Uterus (tissue), 4 donors: Measurements from ENCODE around the gene ZNF652. TPM values are rescaled to one million over a fixed set of nuclear protein-coding genes. Genes with fewer than 3 reads are reported as not detected.

Experiments used
- DNase-seq, 2 donors: peaks; one replicate each; pipeline ENCODE4 v3.0.0-alpha.2; 2019 to 2020
- H3K27ac ChIP-seq, 2 donors: fragments of 200-600 bp; sonication (generic); 1 replicate in 1 of 2; 2 replicates in 1 of 2; pipeline ENCODE4 v1.5.1; 2016 to 2018
- H3K27me3 ChIP-seq, 2 donors: fragments of 200-600 bp; sonication (generic); one replicate each; pipeline ENCODE4 v1.5.1; 2018 to 2019; ENCODE audit warnings: control low read depth in 1 of 2
- H3K36me3 ChIP-seq, 2 donors: fragments of 200-600 bp; sonication (generic); one replicate each; pipeline ENCODE4 v1.5.1; 2019; ENCODE audit warnings: control low read depth in 1 of 2
- H3K4me1 ChIP-seq, 2 donors: fragments of 200-600 bp; sonication (generic); one replicate each; pipeline ENCODE4 v1.5.1; 2018 to 2019; ENCODE audit warnings: control low read depth in 1 of 2
- H3K4me3 ChIP-seq, 2 donors: fragments of 200-600 bp; sonication (generic); 1 replicate in 1 of 2; 2 replicates in 1 of 2; pipeline ENCODE4 v1.5.1; 2018 to 2019; ENCODE audit warnings: mild to moderate bottlenecking in 1 of 2
- H3K9me3 ChIP-seq, 2 donors: fragments of 200-600 bp; sonication (generic); one replicate each; pipeline ENCODE4 v1.5.1; 2019; ENCODE audit warnings: control low read depth in 1 of 2
- POLR2A ChIP-seq, 2 donors: fragments of 450-650 bp; IDR thresholded peaks; one replicate each; pipeline ENCODE4 v1.6.1; 2016; ENCODE audit warnings: antibody characterized with exemption in 2 of 2, mild to moderate bottlenecking in 1 of 2, moderate library complexity in 1 of 2
- intact Hi-C: fragments of 100-400 bp; cut with DNase I; formaldehyde crosslinking; loops from one replicate; pipeline ENCODE4 v1.15.1; 2023; ENCODE audit warnings: low total_unique reads
- total RNA-seq, 4 donors: library from RNA; depleted of rRNA in 3 of 4; stranded (reverse); fragments of >200 nt in 3 of 4; gene quantifications; one replicate each; pipeline versions ENCODE4 v1.1.0 to v1.2.4, GENCODE V29; 2014 to 2023
- TF ChIP-seq, protein P1 (sequence below), 4 experiments: fragments of 200-600 bp in 2 of 4; fragments of 450-650 bp in 2 of 4; sonication (generic) in 2 of 4; IDR thresholded peaks; one replicate each; pipeline ENCODE4 v1.5.1; 2016 to 2019; ENCODE audit warnings: antibody characterized with exemption in 4 of 4, mild to moderate bottlenecking in 2 of 4, moderate library complexity in 1 of 4
- donor health status: DM: yes; HTN: yes; CAD: no.

Gene ZNF652
- total RNA-seq, 4 donors from 2014 or later: 17.6 to 65.3 (median 36.2) TPM

GRCh38 chr17:49349541-49349940 lies 12.5 kb downstream of the ZNF652 start:
- Histone ChIP-seq H3K9me3 (no peaks in the 10 kb centered on the region), H3K27ac (no peak overlapping the region), H3K27me3 (no peaks in the 10 kb centered on the region), H3K36me3 (no peaks in the 10 kb centered on the region), H3K4me3 (no peak overlapping the region), H3K4me1 (no peaks in the 10 kb centered on the region)
- no peak for DNase-seq
- intact Hi-C loops: no loop called here
- no peak for TF ChIP-seq POLR2A (IDR thresholded peaks at IDR 0.05)
- TF ChIP-seq, protein P1, sequence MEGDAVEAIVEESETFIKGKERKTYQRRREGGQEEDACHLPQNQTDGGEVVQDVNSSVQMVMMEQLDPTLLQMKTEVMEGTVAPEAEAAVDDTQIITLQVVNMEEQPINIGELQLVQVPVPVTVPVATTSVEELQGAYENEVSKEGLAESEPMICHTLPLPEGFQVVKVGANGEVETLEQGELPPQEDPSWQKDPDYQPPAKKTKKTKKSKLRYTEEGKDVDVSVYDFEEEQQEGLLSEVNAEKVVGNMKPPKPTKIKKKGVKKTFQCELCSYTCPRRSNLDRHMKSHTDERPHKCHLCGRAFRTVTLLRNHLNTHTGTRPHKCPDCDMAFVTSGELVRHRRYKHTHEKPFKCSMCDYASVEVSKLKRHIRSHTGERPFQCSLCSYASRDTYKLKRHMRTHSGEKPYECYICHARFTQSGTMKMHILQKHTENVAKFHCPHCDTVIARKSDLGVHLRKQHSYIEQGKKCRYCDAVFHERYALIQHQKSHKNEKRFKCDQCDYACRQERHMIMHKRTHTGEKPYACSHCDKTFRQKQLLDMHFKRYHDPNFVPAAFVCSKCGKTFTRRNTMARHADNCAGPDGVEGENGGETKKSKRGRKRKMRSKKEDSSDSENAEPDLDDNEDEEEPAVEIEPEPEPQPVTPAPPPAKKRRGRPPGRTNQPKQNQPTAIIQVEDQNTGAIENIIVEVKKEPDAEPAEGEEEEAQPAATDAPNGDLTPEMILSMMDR (IDR thresholded peaks at IDR 0.05): no peak

- no peaks in the 10 kb centered on the region for H3K27me3 ChIP-seq
- H3K27ac ChIP-seq: no peak overlapping the region
- H3K4me3 ChIP-seq: no peak overlapping the region
- H3K9me3 ChIP-seq: no peaks in the 10 kb centered on the region
- DNase-seq: no peak
- TF ChIP-seq POLR2A (IDR thresholded peaks at IDR 0.05): no peak
- TF ChIP-seq, protein P1 (IDR thresholded peaks at IDR 0.05): no peak
- no peaks in the 10 kb centered on the region for H3K36me3 ChIP-seq
- H3K4me1 ChIP-seq: no peaks in the 10 kb centered on the region
- intact Hi-C loops: no loop called here
These were observed 17.1 kb downstream of the ZNF652 start for GRCh38 chr17:49344914-49345313.

GRCh38 chr17:49343273-49343672 lies 18.8 kb downstream of the ZNF652 start:
- Histone ChIP-seq H3K27ac (no peak overlapping the region), H3K36me3 (no peaks in the 10 kb centered on the region), H3K9me3 (no peaks in the 10 kb centered on the region), H3K27me3 (no peaks in the 10 kb centered on the region), H3K4me3 (no peak overlapping the region), H3K4me1 (peaks cover 0 to 3% of the 10 kb centered on the region in 2 donors)
- intact Hi-C loops: no loop called here
- TF ChIP-seq POLR2A (IDR thresholded peaks at IDR 0.05): no peak
- TF ChIP-seq, protein P1 (IDR thresholded peaks at IDR 0.05): no peak
- no peak for DNase-seq

GRCh38 chr17:49342575-49342936 lies 19.5 kb downstream of the ZNF652 start:
- peaks cover 0 to 10% of the 10 kb centered on the region in 2 donors for H3K4me1 ChIP-seq
- intact Hi-C loops: no loop called here
- no peaks in the 10 kb centered on the region for H3K9me3 ChIP-seq
- H3K27me3 ChIP-seq: no peaks in the 10 kb centered on the region
- peak overlapping the region in 1 of 2 donors; percentile 58 for H3K27ac ChIP-seq
- DNase-seq: no peak
- no peaks in the 10 kb centered on the region for H3K36me3 ChIP-seq
- H3K4me3 ChIP-seq: no peak overlapping the region
- TF ChIP-seq, protein P1 (IDR thresholded peaks at IDR 0.05): no peak
- no peak for TF ChIP-seq POLR2A (IDR thresholded peaks at IDR 0.05)

DNA sequence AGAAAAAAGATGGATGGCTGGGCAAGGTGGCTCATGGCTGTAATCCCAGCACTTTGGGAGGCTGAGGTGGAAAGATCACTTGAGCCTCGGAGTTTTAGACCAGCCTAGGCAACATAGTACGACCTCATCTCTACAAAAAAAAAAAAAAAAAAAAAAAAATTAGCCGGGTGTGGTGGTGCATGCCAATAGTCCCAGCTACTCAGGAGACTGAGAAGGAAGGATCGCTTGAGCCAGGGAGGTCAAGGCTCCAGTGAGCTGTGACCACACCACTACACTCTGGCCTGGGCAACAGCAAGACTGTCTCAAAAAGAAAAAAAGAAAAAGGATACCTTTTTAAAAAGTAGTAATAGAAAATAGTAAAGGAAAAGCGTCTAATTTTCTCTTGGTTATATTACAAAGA lies 20.7 kb downstream of the ZNF652 start:
- intact Hi-C loops: no loop called here
- Histone ChIP-seq H3K9me3 (no peaks in the 10 kb centered on the region), H3K36me3 (no peaks in the 10 kb centered on the region), H3K4me1 (peaks cover 0 to 10% of the 10 kb centered on the region in 2 donors), H3K27me3 (no peaks in the 10 kb centered on the region), H3K27ac (no peak overlapping the region), H3K4me3 (no peak overlapping the region)
- no peak for TF ChIP-seq POLR2A (IDR thresholded peaks at IDR 0.05)
- DNase-seq: no peak

- Histone ChIP-seq H3K27me3 (no peaks in the 10 kb centered on the region), H3K4me1 (peaks cover 0 to 14% of the 10 kb centered on the region in 2 donors), H3K9me3 (no peaks in the 10 kb centered on the region), H3K36me3 (no peaks in the 10 kb centered on the region), H3K27ac (no peak overlapping the region), H3K4me3 (no peak overlapping the region)
- DNase-seq: no peak
- intact Hi-C loops: no loop called here
- no peak for TF ChIP-seq POLR2A (IDR thresholded peaks at IDR 0.05)
- TF ChIP-seq, protein P1 (IDR thresholded peaks at IDR 0.05): no peak
These were observed 22.7 kb downstream of the ZNF652 start for GRCh38 chr17:49339354-49339753.
